ENCODE measurements around the gene TMEM271.
A peak's percentile ranks its signal among the peaks of the same experiment; 100 is the strongest.

DNA sequence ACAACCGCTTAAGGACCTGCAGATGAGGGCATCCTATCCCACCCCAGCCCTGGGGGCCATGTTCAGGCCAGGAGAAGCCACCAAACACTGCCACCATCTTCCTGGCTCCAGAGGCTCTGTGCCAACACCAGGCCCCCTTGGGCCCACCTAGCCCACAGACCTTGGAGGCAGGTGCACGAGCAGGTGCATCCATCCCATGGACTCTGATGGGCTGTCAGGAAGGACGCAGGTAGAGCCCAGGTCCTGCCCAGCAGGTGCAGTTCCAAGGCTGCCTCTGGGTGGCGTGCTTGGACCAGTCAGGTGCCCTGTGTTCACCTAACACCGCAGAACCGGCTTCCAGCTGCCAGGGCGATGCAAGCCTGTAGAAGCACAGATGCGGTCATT lies 26.5 kb upstream of the TMEM271 start:
- TF ChIP-seq, protein P1, sequence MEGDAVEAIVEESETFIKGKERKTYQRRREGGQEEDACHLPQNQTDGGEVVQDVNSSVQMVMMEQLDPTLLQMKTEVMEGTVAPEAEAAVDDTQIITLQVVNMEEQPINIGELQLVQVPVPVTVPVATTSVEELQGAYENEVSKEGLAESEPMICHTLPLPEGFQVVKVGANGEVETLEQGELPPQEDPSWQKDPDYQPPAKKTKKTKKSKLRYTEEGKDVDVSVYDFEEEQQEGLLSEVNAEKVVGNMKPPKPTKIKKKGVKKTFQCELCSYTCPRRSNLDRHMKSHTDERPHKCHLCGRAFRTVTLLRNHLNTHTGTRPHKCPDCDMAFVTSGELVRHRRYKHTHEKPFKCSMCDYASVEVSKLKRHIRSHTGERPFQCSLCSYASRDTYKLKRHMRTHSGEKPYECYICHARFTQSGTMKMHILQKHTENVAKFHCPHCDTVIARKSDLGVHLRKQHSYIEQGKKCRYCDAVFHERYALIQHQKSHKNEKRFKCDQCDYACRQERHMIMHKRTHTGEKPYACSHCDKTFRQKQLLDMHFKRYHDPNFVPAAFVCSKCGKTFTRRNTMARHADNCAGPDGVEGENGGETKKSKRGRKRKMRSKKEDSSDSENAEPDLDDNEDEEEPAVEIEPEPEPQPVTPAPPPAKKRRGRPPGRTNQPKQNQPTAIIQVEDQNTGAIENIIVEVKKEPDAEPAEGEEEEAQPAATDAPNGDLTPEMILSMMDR (IDR thresholded peaks at IDR 0.05) = peak; percentile 51 to 76 (median 57)
- TF ChIP-seq POLR2A (IDR thresholded peaks at IDR 0.05) = no peak

Data from transverse colon (tissue), 3 donors.